ENCODE data around the gene MAML1.

MAML1 gene

DNA sequence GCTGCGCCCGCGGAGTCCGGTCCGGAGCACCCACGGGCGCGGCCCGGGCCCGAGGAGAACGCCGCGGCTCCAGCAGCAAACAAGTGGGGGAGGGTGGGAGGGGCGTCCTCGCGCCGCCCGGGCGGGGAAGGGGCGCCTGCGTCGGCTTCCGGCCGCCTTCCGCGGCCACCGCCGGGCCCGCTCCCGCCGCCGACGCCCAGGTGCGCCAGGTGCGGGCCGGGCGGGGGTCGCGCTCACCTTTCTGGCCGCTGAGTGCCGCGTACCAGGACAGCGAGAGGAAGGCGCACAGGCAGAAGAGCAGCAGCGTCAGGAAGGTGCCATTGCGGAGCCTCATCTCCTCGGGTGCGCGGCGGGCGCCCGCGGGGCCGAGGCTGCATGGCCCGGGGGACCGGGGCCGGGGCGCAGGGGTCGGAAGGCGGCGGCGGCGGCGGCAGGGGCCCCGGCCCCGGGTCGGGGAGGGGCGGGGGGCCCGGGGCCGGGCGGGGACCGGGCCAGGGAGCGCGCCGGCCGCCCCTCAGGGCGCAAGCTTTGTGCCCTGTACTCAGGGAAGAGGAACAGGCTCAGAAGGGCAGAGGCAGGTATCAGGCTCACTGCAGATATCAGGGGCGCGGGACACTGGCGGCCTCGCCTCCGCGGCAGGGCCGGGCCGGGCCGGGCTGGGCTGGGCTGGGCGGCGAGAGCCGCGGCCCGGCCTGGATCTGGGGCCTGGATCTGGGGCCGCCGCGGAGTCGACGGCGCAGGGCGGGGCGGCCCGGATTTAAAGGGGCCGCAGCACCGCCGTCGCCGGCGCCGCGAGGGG lies 73.8 kb downstream of the MAML1 start, which contains the start of gene MGAT4B:
MGAT4B (minus strand) TSS at position 617 of the 799 bp plus-strand sequence; CDS start at position 334, 283 bp downstream.
- DNase-seq, result peak; percentile 51

DNA sequence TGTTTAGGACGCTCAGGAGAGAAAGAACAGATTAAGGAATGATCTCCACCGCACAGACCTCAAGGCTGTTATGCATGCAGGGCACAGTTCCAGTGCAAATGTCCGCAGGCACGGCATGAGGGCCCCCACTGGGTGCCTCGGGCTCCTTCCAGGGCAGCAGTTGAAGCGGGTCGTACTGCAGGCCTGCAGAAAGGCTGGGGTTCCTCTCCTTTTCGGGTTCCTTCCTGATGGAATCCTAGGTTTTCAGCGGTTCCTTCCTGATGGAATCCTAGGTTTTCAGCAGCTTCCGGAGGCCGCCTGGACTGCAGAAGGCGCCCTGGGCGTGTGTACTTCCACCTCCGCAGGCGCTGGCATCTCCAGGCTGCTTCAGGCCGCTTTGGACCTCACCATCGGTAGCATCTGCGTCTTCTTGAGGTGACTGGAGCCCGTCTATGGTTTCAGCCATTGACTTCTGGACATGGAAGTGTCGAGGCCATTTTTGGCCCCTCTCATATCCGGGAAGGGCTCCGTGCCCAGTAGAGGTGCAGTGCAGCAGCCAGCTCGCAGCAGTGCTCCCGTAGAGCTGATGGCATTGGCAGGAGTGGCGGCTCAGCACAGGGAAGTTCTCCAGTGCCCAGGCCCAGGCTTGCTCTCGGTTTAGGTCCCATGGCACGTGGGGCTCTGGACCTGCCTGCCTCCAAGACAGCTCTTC lies 79.7 kb downstream of the MAML1 start:
- DNase-seq, result no peak

DNA sequence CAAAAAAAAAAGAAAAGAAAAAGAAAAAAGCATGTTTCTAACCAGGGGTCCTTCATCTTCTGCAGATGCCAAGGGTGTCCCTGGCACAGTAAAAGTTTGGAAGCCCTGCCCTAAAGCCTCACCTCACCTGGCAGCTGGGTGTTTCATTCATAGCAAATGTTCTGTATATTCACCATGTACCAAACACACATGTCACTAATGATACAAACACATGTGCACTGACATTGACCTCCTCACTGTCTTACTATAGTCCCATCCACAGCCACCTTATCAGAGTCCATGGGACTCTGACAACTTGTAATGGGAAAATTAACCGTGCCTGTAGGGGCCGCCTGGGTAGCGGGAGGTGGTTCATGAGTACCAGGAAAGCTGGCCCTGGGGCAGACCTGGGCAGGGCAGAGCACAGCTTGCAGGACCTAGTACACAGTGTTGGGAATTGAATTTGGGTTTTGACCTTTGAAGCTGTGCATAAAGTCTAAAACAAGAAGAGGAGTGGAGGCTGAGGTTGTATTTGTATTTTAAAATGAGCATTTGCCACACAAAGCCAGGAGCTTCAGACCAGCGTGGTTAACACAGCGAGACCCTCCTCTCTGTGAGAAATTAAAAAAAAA lies 80.5 kb downstream of the MAML1 start:
- no peak for DNase-seq

DNA sequence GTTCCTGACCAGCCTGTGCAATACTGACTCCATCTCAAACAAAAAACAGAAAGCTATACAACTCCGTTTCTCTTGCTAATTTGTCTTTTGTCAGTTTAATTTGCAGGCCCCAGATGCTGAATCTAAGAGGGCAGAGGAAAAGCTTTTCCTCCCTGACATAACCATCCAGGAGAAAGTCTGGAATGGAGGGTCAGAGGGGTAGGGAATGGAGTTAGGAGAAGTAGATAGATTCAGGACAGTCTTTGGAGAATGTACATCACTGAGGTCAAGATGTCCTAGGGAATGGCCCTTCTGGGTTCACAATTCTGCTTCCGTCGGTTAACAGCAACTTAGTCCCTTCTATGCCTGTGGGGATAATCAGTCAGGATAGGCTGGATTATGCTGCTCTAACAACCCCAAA lies 81.5 kb downstream of the MAML1 start:
- DNase-seq, result no peak

DNA sequence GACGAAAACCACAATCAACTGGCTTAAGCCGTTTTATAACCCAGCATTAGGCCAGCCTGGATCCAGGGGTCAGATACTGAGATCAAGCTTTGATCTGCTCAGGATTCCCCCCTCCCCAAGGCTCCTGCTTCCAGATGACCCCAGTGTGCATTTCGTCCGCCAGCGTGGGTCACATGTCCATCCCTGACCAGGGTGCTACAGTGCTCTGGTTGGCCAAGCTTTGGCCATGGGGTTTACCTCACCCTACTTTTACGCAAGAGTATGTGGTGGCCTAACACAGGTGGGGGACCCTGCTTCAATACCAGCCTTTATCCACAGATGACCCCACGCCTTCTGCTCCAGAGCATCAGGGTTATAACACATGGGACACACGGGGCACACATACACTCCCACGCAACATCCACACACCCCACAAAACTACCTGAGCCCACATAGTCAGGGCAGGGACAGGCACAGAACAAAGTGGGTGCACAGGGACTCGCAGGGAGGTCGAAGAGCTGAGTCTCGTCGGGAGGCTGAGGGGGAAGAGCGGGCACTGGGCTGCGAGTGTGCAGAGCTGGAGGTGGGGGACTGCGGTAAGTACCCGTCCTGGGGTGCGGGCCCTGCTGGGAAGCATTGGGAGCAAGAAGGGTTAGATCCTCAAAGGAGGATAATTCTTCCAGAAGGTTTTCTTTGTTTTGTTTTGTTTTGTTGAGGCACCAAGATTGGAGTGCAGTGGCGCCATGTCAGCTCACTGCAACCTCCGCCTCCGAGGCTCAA lies 83.0 kb downstream of the MAML1 start:
- no peak for DNase-seq

DNA sequence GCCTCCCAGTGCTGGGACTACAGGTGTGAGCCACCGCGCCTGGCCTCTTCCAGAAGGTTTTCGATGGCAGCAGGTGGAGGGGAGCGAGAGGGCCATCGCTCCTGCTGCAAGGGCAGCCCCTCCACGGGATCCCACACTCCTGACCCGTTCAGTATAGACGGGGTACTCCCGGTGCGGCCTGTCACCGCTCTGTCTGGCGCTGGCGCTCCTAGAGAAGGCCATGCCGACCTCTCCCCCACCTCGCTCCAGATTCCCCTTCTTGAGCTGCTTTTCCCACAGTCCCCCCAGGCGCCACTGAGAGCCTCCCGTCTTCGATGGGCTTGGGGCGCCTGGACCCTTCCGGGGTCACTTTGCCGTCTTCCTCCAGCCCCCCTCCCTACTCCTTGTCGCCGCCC lies 83.8 kb downstream of the MAML1 start:
- DNase-seq, result no peak

DNA sequence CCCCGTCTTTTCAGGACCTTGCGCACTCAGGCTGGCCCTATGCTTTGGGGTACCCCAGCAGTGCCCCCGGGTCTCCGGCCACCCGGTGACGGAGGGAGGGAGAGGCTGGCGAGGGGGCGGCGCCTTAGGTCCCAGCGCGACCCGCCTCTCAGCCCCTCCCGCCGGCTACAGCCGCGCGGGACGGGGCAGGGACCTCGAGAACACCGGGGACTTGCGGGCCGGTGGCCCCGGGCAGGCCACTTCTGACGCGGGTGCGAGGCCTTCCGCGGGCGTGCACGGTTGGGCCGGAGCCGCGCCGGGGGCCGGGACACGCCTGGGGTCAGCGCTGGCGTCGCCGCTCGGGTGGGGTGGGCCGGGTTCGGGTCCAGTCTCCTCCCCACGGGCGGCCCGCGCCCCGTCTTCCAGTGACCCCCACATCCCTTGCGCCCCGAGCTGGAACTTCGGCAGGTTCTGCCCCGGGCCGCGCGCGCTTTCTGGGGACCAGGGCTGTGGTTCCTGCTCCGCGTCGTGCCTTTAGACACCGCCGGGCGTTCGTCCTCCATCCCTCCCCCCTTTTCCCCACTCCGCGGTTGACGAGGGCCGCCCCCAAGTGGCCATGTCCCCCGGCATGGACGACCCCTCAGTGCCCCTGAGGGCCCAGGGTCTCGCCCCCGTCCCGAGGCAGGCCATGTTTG lies 84.3 kb downstream of the MAML1 start:
- DNase-seq, result no peak

DNA sequence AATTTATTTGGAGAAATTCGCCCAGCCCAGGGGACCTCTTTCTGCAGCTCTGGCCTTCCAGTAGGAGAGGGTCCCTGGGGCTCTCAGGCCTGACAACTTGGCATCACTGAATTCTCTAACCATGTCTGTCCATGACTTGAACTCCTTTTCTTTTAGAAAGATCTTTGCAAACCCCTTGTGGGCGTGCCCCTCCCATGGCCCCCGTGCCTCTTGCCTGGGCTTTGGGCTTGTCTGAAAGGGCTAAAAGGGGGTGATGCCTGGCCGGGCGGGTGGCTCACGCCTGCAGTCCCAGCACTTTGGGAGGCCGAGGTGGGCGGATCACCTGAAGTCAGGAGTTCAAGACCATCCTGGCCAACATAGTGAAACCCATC lies 84.8 kb downstream of the MAML1 start:
- no peak for DNase-seq

DNA sequence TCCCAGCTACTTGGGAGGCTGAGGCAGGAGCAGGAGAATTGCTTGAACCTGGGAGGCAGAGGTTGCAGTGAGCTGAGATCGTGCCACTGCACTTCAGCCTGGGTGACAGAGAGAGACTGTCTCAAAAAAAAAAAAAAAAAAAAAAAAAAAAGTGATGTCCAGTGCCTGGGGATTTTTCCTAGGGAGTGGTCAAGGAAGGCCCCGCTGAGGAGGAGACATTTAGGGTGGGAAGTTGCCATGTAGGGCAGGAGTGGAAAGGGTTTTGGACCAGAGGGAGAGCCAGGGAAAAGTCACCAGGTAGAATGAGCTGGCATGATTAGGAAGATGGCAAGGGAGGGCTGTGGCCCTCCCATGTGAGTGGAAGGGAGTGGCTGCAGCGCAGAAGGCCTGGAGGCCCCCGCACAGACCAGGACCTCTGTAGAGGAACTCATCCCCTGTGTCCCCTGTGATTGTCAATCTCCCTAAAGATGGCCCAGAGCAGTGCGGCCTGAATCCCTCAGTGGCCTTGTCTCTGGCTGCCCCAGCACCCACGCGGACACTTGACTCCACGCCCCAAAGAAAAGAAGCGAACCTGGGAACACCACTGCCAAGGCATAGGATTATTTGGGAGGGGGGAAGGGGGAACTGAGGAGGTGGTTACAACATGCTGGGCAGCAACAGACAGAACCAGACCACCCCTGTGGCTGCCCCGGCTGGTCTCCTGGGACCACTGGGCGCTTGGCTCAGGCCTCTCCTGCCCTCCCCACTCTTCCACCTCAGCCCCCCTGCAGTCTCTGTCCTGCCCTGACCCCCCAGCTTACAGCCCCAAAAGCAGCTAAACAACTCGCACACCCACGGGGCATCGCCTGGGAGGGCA lies 85.5 kb downstream of the MAML1 start:
- DNase-seq, result no peak

DNA sequence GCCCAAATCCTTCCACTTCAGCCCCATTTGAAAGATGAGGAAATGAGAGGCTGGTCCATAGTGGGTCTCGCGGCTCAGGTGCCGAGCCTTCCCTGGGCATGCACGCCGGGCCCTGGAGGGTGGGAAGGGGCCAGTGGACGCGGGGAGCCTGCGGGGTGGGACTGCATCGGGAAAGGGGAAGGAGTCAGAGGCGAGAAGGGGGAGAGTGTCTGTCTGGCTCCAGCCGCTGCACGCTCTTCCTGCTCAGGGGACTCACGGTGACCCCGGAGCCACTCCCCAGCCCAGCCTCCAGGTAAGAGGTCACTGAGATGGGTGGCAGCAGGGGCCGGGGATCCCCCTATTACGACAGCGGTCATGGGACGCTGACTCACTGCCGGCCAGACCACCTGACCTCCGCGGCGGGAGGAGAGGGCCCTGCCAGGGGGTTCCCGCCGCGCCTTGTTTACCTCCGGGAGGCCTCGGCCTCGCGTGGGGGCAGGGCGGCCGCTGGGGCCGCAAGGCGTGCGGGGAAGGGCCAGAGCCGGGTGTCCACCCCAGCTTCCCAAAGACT lies 86.2 kb downstream of the MAML1 start:
- peak; percentile 89 for DNase-seq

DNA sequence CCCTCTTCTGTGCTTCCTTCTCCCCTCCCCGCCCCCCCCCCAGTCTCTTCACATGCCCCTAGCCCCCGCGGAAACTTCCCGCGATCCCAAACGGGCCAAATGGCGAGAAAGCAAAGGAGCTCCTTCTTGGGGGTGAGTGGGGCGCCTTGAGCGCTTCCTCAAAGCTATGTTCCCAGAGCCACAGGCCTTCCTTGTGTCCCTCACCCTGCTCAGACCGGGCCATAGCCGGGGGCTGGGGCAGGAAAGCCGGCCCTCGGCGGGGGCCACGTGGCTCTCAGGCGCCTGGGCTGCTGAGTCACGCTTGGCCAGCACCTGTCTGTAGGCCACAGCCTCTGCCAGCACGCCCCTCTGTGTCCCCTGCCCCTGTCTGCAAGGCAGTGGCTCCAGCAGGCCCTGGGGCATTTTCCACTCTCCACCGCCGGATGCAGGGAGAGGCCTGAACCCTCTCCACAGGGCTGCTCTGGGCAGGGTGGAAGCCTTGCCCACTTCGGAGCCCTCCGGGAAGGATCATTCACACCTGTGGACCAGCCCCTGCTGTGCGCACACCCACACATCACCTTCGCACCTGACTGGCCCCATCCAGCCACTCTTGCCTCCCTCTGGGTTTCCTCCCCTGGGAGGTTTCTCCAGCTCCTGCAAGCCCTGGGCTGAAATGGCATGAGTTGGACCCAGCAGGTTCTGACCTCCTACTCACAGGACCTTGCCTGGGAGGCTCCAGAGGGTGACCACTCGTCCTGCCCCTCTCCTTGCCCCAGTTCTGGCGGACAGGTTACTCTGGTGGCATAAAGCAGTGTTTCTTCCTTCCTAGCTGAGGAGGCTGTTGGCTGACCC lies 86.9 kb downstream of the MAML1 start:
- no peak for DNase-seq

DNA sequence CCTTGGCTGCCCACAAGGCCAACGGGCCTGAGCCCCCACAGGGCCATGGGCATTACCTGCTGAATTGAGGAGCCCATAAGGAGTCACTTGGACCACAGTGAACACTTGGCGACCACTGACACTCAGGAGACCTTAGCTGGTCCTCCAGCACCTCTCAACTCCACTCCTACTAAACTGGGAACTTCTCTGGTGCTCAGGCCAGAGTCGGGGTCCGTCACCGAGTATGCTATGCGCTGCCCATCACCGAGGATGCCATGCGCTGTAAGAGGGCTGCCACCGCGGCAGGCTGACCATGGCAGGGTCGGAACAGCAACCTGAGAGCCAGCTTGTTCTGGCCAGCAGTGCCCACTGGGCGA lies 87.5 kb downstream of the MAML1 start:
- DNase-seq, result no peak

DNA sequence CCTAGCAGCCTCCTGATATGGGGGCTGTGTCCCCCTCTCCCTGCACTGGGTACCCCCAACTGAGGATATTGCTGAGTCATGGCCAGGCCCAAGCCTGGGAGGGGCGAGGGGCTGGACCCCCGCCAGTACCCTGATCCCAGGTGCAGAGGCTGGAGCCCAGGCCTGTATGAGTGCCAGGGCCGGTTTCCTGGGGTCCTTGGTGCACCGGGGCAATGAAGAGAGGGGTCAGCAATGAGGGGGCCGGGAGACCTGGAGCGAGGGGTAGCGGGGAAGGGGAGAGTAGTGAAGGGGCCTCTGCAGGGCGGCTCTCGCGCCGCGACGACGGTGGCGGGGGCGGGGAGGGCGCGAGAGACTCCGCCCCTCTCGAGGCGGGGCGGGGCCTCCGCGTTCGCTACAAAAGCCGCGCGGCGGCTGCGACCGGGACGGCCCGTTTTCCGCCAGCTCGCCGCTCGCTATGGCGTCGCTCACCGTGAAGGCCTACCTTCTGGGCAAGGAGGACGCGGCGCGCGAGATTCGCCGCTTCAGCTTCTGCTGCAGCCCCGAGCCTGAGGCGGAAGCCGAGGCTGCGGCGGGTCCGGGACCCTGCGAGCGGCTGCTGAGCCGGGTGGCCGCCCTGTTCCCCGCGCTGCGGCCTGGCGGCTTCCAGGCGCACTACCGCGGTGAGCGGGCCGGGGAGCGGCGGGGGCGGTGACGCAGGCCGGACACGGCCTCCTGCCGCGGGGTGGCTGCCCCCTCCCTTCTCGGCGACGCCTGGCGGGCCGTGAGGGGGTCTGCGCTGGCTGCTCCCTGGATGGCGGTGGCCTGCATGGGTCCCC lies 88.1 kb downstream of the MAML1 start, which contains the start of gene SQSTM1:
SQSTM1 (plus strand) TSS at position 423 of the 815 bp plus-strand sequence; CDS start at position 455, 32 bp downstream.
- peak; percentile 78 for DNase-seq

DNA sequence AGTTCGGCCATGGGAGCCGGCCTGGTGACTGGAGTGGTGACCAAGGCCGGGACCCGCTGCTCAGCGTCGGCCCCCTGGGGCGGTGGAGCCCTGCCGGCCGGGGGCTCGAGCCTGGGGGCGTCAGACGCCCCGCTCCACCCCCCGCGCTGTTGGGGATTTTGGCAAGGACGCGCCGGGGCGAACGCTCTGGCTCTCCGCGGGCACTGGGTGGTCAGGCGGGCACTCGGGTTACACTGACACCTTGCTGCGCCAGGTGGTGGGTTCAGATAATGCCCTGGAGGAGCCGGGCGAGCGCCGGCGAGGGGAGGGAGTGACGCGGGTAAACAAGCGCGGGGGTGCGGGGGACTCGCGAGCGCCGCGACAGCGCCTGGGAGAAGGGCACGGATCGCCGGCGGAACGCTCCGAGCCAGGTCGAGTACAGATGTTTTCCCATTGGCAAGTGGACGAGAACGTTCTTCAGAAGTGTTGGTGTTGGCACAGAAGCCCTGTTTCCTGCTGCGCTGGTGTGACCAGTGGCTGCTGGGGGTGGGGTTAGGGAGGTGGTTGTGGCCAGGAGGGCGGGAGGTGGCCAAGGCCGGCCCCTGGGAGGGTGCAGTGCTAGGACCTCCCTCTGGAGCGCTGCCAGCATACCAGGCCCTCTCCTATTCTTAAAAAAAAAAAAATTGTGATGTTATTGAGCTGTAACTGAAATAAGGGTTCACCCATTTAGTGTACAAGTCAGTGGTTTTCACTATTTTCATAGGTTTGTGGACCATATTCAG lies 88.9 kb downstream of the MAML1 start:
- peak; percentile 87 for DNase-seq

DNA sequence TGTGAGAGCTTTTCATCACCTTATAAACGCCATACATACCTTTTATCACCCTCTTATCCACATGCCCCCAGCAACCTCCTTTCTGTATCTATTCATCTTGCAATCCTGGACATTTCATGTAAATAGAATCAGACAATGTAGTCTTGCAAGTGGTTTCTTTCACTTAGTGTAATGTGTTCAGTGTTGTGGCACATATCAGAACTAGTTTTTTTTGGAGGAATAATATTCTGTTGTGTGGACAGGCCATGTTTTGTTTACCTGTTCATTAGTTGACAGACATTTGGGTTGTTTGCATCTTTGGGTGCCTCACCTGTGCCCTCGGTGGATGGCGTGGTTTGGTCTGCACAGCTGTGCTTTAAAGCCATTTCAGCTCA lies 89.4 kb downstream of the MAML1 start:
- no peak for DNase-seq

DNA sequence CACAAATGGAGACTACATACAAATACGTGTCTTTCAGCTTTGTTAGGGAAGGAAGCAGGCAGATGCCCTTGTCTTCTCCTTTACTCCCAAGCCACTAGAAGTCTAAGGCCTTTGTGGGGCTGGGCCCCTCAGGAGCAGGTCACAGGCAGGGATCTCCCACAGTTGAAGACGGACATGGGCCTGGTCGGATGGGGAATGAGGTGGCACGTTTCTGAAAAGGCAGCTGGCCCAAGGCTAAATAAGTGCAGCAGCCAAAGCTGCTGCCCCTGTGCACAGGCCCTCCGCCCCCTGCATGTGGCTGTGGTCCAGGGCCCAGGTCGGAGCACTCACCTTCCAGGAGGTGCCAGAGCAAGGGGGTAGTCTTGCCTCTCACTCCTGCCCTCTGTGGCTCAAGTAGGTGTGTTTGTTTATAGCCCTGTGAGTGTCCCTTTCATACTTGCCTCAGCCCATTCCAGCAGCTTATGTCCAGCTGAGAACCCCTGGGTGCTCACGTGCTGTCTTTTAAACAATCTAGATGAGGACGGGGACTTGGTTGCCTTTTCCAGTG lies 89.9 kb downstream of the MAML1 start:
- DNase-seq, result no peak

DNA sequence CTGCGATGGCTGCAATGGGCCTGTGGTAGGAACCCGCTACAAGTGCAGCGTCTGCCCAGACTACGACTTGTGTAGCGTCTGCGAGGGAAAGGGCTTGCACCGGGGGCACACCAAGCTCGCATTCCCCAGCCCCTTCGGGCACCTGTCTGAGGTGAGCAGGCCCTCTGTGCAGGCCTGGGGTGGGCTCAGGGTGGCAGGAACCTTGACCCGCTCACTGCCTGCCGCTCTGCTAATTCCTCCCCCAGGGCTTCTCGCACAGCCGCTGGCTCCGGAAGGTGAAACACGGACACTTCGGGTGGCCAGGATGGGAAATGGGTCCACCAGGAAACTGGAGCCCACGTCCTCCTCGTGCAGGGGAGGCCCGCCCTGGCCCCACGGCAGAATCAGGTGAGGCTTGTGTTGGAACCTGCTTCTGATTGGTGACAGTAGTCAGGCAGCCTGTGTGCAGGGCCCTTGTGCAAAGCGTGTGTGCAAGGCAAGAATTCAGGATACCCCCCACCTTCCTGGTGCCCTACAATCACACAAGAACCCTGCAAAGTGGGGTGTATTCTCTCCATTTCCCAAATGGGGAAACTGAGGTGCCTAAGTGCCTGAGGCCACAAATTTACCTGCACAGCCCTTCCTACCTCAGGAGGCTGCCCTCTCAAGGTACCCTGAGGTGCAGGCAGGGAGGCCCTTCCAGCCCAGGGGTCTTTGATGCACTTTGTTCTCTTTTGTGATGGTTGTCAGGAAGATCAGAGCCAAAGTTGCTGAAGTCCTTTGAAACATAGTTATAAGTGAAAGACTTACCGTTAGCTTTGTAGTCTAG lies 91.5 kb downstream of the MAML1 start:
- DNase-seq, result no peak

DNA sequence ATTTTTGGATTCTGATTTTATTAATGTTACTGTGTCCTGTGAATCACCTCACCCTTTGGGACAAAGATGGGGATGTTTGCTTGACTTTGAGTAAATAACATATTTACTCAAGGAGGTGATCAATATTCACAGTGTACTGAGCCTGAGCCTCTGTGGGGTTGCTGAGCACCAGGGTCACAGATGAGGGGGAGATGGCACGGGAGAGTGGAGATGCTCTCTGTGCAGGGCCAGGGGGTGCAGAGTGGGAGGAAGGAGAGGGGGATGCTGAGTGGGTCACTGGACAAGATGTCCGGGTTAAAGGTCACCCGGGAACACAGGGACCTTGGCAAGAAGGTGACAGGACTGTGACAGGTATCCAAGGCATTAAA lies 92.1 kb downstream of the MAML1 start:
- DNase-seq, result no peak
